DND-41 (cell line): ENCODE data around the gene RBM20.

Source experiments
- ATAC-seq: fragments of 200-7000 bp; cut with Tn5 transposase; 3 replicates; pipeline ENCODE4 v1.9.1; 2021; ENCODE audit warnings: low read depth; ENCODE audit not compliant: insufficient read depth
- DNase-seq: peaks from one replicate; pipeline ENCODE4 v3.0.0-alpha.2; 2020
- H2AFZ ChIP-seq: 2 replicates; pipeline ENCODE4 v1.6.0; 2012; ENCODE audit warnings: low read depth, low read length
- H3K27ac ChIP-seq: 2 replicates; pipeline ENCODE4 v1.5.1; 2012; ENCODE audit warnings: low read length, inconsistent platforms
- H3K27me3 ChIP-seq: fragments of 200-600 bp; sonication (generic); 2 replicates; pipeline ENCODE4 v1.6.0; 2012; ENCODE audit warnings: low read length, mild to moderate bottlenecking, inconsistent platforms; ENCODE audit not compliant: insufficient read depth, poor library complexity
- H3K36me3 ChIP-seq: 2 replicates; pipeline ENCODE4 v1.5.1; 2012; ENCODE audit warnings: low read length, inconsistent platforms; ENCODE audit not compliant: insufficient read depth
- H3K4me1 ChIP-seq: 2 replicates; pipeline ENCODE4 v1.5.1; 2012; ENCODE audit warnings: mild to moderate bottlenecking, low read length; ENCODE audit not compliant: insufficient read depth
- H3K4me2 ChIP-seq: 2 replicates; pipeline ENCODE4 v1.6.0; 2012; ENCODE audit warnings: mild to moderate bottlenecking, moderate library complexity, low read length, inconsistent platforms; ENCODE audit not compliant: insufficient read depth
- H3K4me3 ChIP-seq, 2 experiments: fragments of 200-600 bp in 1 of 2; shearing (Covaris generic) in 1 of 2; 2 replicates each; pipeline ENCODE4 v1.5.1; 2012 to 2016; ENCODE audit warnings: inconsistent platforms in 2 of 2, low read length in 2 of 2, mild to moderate bottlenecking in 2 of 2, low read depth in 1 of 2, moderate library complexity in 1 of 2
- H3K79me2 ChIP-seq: 2 replicates; pipeline ENCODE4 v1.6.0; 2012; ENCODE audit warnings: low read length, inconsistent platforms; ENCODE audit not compliant: insufficient read depth
- H3K9ac ChIP-seq: 2 replicates; pipeline ENCODE4 v1.6.0; 2012; ENCODE audit warnings: low read depth, mild to moderate bottlenecking, inconsistent platforms, low read length, moderate library complexity
- H3K9me3 ChIP-seq: 2 replicates; pipeline ENCODE4 v1.5.1; 2012; ENCODE audit warnings: low read length, moderate library complexity, mild to moderate bottlenecking, inconsistent platforms; ENCODE audit not compliant: insufficient read depth, severe bottlenecking
- H4K20me1 ChIP-seq: 2 replicates; pipeline ENCODE4 v1.6.0; 2012; ENCODE audit warnings: low read length; ENCODE audit not compliant: insufficient read depth
- EZH2 ChIP-seq: IDR thresholded peaks from 3 replicates; pipeline ENCODE4 v1.6.1; 2012; ENCODE audit warnings: borderline replicate concordance, low read depth, mild to moderate bottlenecking, moderate library complexity, low read length, inconsistent platforms; ENCODE audit not compliant: severe bottlenecking
- TF ChIP-seq, protein P1 (sequence below): IDR thresholded peaks from 2 replicates; pipeline ENCODE4 v1.5.1; 2012; ENCODE audit warnings: borderline replicate concordance, low read length, moderate library complexity, mild to moderate bottlenecking; ENCODE audit not compliant: poor library complexity, severe bottlenecking; ENCODE audit errors: extremely low read depth

The RBM20 gene

GRCh38 chr10:110628161-110628560 lies 16.0 kb upstream of the RBM20 start:
- TF ChIP-seq, protein P1, sequence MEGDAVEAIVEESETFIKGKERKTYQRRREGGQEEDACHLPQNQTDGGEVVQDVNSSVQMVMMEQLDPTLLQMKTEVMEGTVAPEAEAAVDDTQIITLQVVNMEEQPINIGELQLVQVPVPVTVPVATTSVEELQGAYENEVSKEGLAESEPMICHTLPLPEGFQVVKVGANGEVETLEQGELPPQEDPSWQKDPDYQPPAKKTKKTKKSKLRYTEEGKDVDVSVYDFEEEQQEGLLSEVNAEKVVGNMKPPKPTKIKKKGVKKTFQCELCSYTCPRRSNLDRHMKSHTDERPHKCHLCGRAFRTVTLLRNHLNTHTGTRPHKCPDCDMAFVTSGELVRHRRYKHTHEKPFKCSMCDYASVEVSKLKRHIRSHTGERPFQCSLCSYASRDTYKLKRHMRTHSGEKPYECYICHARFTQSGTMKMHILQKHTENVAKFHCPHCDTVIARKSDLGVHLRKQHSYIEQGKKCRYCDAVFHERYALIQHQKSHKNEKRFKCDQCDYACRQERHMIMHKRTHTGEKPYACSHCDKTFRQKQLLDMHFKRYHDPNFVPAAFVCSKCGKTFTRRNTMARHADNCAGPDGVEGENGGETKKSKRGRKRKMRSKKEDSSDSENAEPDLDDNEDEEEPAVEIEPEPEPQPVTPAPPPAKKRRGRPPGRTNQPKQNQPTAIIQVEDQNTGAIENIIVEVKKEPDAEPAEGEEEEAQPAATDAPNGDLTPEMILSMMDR: no peak
- no peak for TF ChIP-seq EZH2
- H3K4me1 ChIP-seq: no peaks in the 10 kb centered on the region
- H3K27ac ChIP-seq: no peak overlapping the region
- H3K4me3 ChIP-seq: no peak overlapping the region
- no peak overlapping the region for H3K4me2 ChIP-seq
- H3K79me2 ChIP-seq: no peaks in the 10 kb centered on the region
- H3K9ac ChIP-seq: no peak overlapping the region
- no peaks in the 10 kb centered on the region for H4K20me1 ChIP-seq
- H2AFZ ChIP-seq: no peak overlapping the region
- ATAC-seq: no peak
- H3K27me3 ChIP-seq: peaks cover 9% of the 10 kb centered on the region
- no peaks in the 10 kb centered on the region for H3K36me3 ChIP-seq
- DNase-seq: no peak
- H3K9me3 ChIP-seq: no peaks in the 10 kb centered on the region

GRCh38 chr10:110629680-110630191 lies 14.4 kb upstream of the RBM20 start:
- Histone ChIP-seq H3K27ac (no peak overlapping the region), H3K4me1 (peaks cover 2% of the 10 kb centered on the region; the same call in 1 of the 2 replicates), H3K36me3 (no peaks in the 10 kb centered on the region), H3K79me2 (no peaks in the 10 kb centered on the region), H3K9ac (no peak overlapping the region), H3K27me3 (peaks cover 9% of the 10 kb centered on the region), H3K4me2 (no peak overlapping the region), H3K4me3 (no peak overlapping the region), H3K9me3 (no peaks in the 10 kb centered on the region), H4K20me1 (no peaks in the 10 kb centered on the region), H2AFZ (no peak overlapping the region)
- TF ChIP-seq, protein P1: no peak
- no peak for TF ChIP-seq EZH2
- ATAC-seq (no peak), DNase-seq (no peak)

DNA sequence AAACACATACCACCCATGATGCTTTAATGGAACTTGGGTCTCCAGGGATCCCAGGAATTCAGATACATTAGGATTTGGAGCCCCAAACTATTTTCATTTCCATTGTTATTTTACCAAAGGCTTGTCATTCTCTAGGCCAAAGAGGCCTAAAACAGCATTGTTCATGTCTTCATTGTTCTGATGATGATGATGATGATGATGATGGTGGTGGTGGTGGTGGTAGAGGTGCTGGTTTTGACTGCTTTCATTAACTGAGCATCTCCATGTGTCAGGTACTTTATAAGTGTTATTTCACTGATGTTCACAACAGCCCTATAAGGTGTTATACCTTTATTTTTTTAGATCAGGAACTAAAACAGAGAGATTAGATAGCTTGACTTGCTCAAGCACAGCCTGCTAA lies 12.2 kb upstream of the RBM20 start:
- Histone ChIP-seq H2AFZ (no peak overlapping the region), H3K4me1 (peaks cover 6% of the 10 kb centered on the region; the same call in 1 of the 2 replicates), H3K79me2 (no peaks in the 10 kb centered on the region), H3K36me3 (no peaks in the 10 kb centered on the region), H3K9me3 (no peaks in the 10 kb centered on the region), H3K4me2 (no peak overlapping the region), H3K27ac (no peak overlapping the region), H3K9ac (no peak overlapping the region), H4K20me1 (no peaks in the 10 kb centered on the region; the same call in 1 of the 2 replicates), H3K4me3 (no peak overlapping the region), H3K27me3 (peaks cover 6% of the 10 kb centered on the region)
- DNase-seq (no peak), ATAC-seq (no peak)
- TF ChIP-seq EZH2: no peak

DNA sequence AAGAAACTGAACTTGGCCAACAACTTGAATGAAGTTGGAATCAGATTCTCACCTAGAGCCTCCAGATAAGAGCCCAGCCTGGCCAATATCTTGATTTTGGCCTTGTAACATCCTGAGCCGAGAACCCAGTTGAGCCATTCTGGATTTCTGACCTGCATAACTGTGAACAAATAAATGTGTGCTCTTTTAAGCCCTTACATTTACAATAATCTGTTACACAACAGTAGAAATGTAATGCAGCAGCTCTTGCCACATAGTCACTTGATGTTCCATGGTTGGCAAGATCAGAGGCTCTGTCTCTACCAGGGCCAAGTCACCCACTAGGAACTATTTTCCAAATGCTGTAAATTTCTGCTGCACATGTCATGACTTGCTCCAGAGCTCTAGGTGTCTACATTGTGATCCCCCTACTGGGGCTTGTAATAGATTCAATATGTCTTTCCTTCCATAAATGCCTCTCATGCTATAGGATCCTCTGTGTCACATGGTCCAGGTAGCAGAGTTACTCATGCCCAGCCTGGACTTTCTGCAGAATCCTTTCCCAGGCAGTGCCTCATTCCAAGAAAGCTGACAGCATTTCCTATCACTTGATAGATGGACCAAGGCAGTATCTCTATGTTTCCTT lies 11.4 kb upstream of the RBM20 start:
- Histone ChIP-seq H3K27me3 (peaks cover 12% of the 10 kb centered on the region), H3K4me3 (no peak overlapping the region), H3K9ac (no peak overlapping the region), H3K79me2 (no peaks in the 10 kb centered on the region), H3K27ac (no peak overlapping the region), H4K20me1 (no peaks in the 10 kb centered on the region; the same call in 1 of the 2 replicates), H3K9me3 (no peaks in the 10 kb centered on the region), H3K4me2 (no peak overlapping the region), H3K36me3 (no peaks in the 10 kb centered on the region), H3K4me1 (peaks cover 6% of the 10 kb centered on the region; the same call in 1 of the 2 replicates), H2AFZ (no peak overlapping the region)
- TF ChIP-seq, protein P1: no peak
- TF ChIP-seq EZH2: no peak
- no peak for ATAC-seq
- no peak for DNase-seq
